Mammary epithelial cell (primary cell): ENCODE data around the gene RPH3AL.

Experiments used
- EZH2 ChIP-seq: IDR thresholded peaks from 2 replicates; pipeline ENCODE4 v1.6.1; 2012; ENCODE audit warnings: low read length, inconsistent platforms, borderline replicate concordance
- TF ChIP-seq, protein P1 (sequence below), 2 donors: IDR thresholded peaks in 1 of 2; conservative IDR thresholded peaks in 1 of 2; 2 replicates each; pipeline ENCODE4 v1.5.1; 2011 to 2012; ENCODE audit warnings: inconsistent platforms in 2 of 2, low read length in 2 of 2, mild to moderate bottlenecking in 2 of 2, control low read depth in 1 of 2, low read depth in 1 of 2; ENCODE audit not compliant: insufficient read depth in 1 of 2; ENCODE audit errors: extremely low read depth in 1 of 2

DNA sequence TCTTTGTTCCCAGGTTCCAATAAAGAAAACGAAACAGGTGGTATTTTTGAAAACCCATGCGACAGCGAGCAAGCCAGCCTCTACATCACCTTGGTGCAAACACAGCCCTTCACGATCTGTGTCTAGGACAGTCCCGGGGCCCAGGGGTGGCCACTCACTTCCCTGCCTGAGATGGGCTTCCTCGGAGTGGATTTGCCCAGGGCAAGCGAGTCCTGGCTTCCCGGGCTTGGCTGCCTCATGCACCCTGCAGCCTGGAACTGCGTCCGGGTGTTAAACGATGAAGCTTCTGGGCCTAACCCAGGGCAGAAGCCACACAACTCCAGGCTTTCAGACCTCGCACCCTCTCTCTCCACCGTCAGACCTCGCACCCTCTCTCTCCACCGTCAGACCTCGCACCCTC lies 66.0 kb downstream of the RPH3AL start:
- TF ChIP-seq, protein P1, sequence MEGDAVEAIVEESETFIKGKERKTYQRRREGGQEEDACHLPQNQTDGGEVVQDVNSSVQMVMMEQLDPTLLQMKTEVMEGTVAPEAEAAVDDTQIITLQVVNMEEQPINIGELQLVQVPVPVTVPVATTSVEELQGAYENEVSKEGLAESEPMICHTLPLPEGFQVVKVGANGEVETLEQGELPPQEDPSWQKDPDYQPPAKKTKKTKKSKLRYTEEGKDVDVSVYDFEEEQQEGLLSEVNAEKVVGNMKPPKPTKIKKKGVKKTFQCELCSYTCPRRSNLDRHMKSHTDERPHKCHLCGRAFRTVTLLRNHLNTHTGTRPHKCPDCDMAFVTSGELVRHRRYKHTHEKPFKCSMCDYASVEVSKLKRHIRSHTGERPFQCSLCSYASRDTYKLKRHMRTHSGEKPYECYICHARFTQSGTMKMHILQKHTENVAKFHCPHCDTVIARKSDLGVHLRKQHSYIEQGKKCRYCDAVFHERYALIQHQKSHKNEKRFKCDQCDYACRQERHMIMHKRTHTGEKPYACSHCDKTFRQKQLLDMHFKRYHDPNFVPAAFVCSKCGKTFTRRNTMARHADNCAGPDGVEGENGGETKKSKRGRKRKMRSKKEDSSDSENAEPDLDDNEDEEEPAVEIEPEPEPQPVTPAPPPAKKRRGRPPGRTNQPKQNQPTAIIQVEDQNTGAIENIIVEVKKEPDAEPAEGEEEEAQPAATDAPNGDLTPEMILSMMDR (conservative IDR thresholded peaks at IDR 0.05 in 1 of 2, IDR thresholded peaks at IDR 0.05 in 1 of 2; ENCODE audit: extremely low read depth in 1 of 2, insufficient read depth in 1 of 2, low read depth in 1 of 2, low read length in 2 of 2): no peak
- no peak for TF ChIP-seq EZH2
